HL-60 (cell line): ENCODE results near the gene TCHP.
"Not testable (repeated sequence)": the region's sequence is repeated elsewhere in the genome, so short reads cannot be mapped to it uniquely, and the experiment has no call there.

Experiments
- DNase-seq, 2 experiments: peaks; one replicate each; pipeline ENCODE4 v3.0.0-alpha.2; 2010 to 2020; ENCODE audit warnings: low read depth in 1 of 2, low spot score in 1 of 2
- H3K27ac ChIP-seq: fragments of 250-450 bp; sonication (Bioruptor Pico); replicated peaks from 2 replicates; pipeline ENCODE4 v1.5.1; 2020; ENCODE audit warnings: mild to moderate bottlenecking, moderate library complexity
- H3K27me3 ChIP-seq: fragments of 250-450 bp; sonication (Bioruptor Pico); 2 replicates; pipeline ENCODE4 v1.5.1; 2021; ENCODE audit warnings: mild to moderate bottlenecking, moderate library complexity; ENCODE audit not compliant: insufficient read depth, poor library complexity, severe bottlenecking
- H3K4me3 ChIP-seq: replicated peaks from 2 replicates; pipeline ENCODE4 v1.5.1; 2011; ENCODE audit warnings: mild to moderate bottlenecking, control low read depth, low read length; ENCODE audit not compliant: insufficient read depth
- CTCF ChIP-seq: IDR thresholded peaks from one replicate; pipeline ENCODE4 v1.5.1; 2011; ENCODE audit warnings: low read length, control low read depth, inconsistent platforms; ENCODE audit not compliant: insufficient read depth
- GABPA ChIP-seq: IDR thresholded peaks from 2 replicates; pipeline ENCODE4 v1.6.1; 2012; ENCODE audit warnings: low read depth
- POLR2AphosphoS5 ChIP-seq: IDR thresholded peaks from 2 replicates; pipeline ENCODE4 v1.6.1; 2012; ENCODE audit warnings: low read depth
- REST ChIP-seq: IDR thresholded peaks from 2 replicates; pipeline ENCODE4 v1.6.1; 2012; ENCODE audit warnings: low read depth; ENCODE audit not compliant: insufficient replicate concordance
- SPI1 ChIP-seq: IDR thresholded peaks from 2 replicates; pipeline ENCODE4 v1.6.1; 2012; ENCODE audit warnings: low read depth, mild to moderate bottlenecking, borderline replicate concordance

TCHP gene

DNA sequence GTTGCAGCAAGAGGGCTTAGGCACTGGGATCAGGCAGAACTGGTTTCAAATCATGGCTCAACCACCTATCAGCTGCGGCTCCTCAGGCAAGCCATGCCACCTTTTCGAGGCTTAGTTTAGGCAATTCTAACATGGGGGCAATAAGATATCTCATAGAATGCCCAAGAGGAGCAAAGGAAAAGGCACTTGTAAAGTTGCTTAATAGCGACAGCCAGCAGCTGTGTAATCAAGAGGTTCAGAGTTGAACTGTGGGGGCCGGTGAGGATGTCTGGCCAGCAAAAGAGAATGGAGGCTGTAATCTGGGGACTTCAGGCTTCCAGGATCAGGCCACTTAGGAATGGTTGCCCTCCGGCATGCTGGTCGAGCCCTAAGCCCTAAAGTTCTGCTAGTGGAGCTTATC lies 3.0 kb upstream of the TCHP start:
- Histone ChIP-seq H3K27ac (no peak overlapping the region), H3K27me3 (no peaks in the 10 kb centered on the region), H3K4me3 (no peak overlapping the region)
- TF ChIP-seq REST (no peak), SPI1 (no peak), CTCF (no peak), POLR2AphosphoS5 (no peak), GABPA (no peak)
- DNase-seq = no peak

DNA sequence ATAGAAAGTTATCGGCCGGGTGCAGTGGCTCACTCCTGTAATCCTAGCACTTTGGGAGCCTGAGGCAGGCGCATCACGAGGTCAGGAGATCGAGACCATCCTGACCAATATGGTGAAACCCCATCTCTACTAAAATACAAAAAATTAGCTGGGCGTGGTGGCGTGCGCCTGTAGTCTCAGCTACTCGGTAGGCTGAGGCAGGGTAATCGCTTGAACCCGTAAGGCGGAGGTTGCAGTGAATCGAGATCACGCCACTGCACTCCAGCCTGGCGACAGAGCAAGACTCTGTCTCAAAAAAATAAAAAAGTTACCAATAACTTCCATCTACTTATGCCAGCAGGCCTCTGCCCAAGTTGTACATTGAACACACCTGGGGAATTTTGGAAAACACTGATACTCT lies 729 bp upstream of the TCHP start:
- peak overlapping the region; percentile 81 for H3K27ac ChIP-seq
- not testable (repeated sequence) for H3K27me3 ChIP-seq, H3K4me3 ChIP-seq, DNase-seq

DNA sequence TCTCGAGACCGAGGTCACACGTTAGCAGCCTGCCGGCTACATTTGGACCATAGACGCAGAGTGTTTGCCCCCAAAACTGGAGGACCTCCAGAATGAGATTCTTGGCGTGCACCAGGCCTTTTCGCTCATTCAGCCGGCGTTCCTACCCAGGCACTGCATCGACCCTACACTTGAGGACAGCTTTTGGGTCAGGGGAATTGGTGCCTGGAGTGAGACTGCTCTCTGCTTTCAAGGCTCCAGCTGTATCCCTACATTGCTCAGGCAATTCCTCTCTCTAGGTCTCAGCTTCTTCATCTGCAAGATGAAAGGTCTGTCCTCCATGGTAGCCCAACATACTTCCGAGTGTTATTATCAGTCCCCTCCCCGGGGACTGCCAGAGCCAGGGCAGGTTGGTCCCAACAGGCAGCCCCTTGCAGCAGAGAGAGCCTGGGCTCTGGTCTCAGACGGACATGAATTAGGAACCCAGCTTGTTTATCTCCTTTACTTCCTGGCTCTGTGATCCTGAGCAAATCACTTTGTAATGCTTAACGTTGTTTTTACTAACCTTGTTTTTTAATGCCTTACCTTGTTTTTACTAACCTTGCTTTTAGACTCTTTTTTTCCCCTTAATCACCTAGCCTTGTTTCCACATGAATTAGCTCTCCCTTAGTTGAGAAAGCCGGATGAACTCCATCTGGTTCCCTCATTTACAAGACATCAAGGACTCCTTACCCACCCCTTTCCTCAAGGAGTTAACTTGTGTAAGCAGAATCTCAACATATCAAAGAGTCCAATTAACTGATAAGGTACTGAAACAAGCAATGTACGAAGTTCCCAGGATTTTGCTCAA lies 892 bp downstream of the TCHP start:
- TF ChIP-seq GABPA (no peak), SPI1 (no peak), CTCF (no peak), REST (no peak), POLR2AphosphoS5 (no peak)
- H3K27ac ChIP-seq = peak overlapping the region; percentile 81
- H3K4me3 ChIP-seq = peak overlapping the region; percentile 77
- no peaks in the 10 kb centered on the region for H3K27me3 ChIP-seq
- peak in 1 of 2 experiments; percentile 9 for DNase-seq

GRCh38 chr12:109902891-109903418 lies 2.9 kb downstream of the TCHP start:
- DNase-seq = no peak
- no peak overlapping the region for H3K27ac ChIP-seq
- TF ChIP-seq POLR2AphosphoS5 = no peak
- H3K27me3 ChIP-seq = no peaks in the 10 kb centered on the region
- no peak overlapping the region for H3K4me3 ChIP-seq

GRCh38 chr12:109905301-109905700 lies 5.2 kb downstream of the TCHP start:
- TF ChIP-seq SPI1 = no peak
- no peak for TF ChIP-seq CTCF
- TF ChIP-seq POLR2AphosphoS5 = no peak
- TF ChIP-seq REST = no peak
- TF ChIP-seq GABPA = no peak
- no peak overlapping the region for H3K4me3 ChIP-seq
- H3K27ac ChIP-seq = no peak overlapping the region
- no peak for DNase-seq
- H3K27me3 ChIP-seq = no peaks in the 10 kb centered on the region
